NCI-H146 (cell line): Measurements from ENCODE around the gene LDAH.
A peak's percentile ranks its signal among the peaks of the same experiment; 100 is the strongest.

Source experiments
- DNase-seq: peaks from one replicate; lab custom pipeline; 2025; lab: John Stamatoyannopoulos, UW

LDAH gene

GRCh38 chr2:20637147-20637546 lies 185.8 kb downstream of the LDAH start:
- no peak for DNase-seq

- peak; percentile 68 for DNase-seq
Observed at GRCh38 chr2:20635675-20636584, 187.0 kb downstream of the LDAH start.

GRCh38 chr2:20635113-20635510 lies 187.8 kb downstream of the LDAH start:
- no peak for DNase-seq

GRCh38 chr2:20634507-20635112 lies 188.3 kb downstream of the LDAH start:
- no peak for DNase-seq
